ENCODE data around the gene WDR17.

Gene WDR17

GRCh38 chr4:176065435-176066291 is at the start of gene WDR17:
Gene WDR17 (plus strand): TSS chr4:176065841. CDS start chr4:176111581, 45,740 bp downstream.
- no peak for FAIRE-seq

- no peak for FAIRE-seq
Measured at GRCh38 chr4:176016601-176017000, 49.0 kb upstream of the WDR17 start.

- FAIRE-seq = no peak
Measured at GRCh38 chr4:176020481-176021085, 45.1 kb upstream of the WDR17 start.

GRCh38 chr4:176030391-176030790 is 35.2 kb upstream of the WDR17 start:
- FAIRE-seq = no peak

GRCh38 chr4:176031922-176032321 is 33.7 kb upstream of the WDR17 start:
- no peak for FAIRE-seq

GRCh38 chr4:176032454-176032853 is 33.2 kb upstream of the WDR17 start:
- peak; percentile 66 for FAIRE-seq

- FAIRE-seq = no peak
Measured at GRCh38 chr4:176034499-176034898, 31.1 kb upstream of the WDR17 start.

GRCh38 chr4:176034936-176035335 is 30.7 kb upstream of the WDR17 start:
- FAIRE-seq = no peak

- FAIRE-seq = no peak
Measured at GRCh38 chr4:176036585-176037205, 28.9 kb upstream of the WDR17 start.

- no peak for FAIRE-seq
Measured at GRCh38 chr4:176038789-176039188, 26.9 kb upstream of the WDR17 start.

GRCh38 chr4:176042195-176042594 is 23.4 kb upstream of the WDR17 start:
- no peak for FAIRE-seq

GRCh38 chr4:176043838-176044588 is 21.6 kb upstream of the WDR17 start:
- FAIRE-seq = no peak

- no peak for FAIRE-seq
Measured at GRCh38 chr4:176044589-176044951, 21.1 kb upstream of the WDR17 start.

- FAIRE-seq = no peak
Measured at GRCh38 chr4:176048631-176049030, 17.0 kb upstream of the WDR17 start.

- no peak for FAIRE-seq
Measured at GRCh38 chr4:176052744-176053143, 12.9 kb upstream of the WDR17 start.

GRCh38 chr4:176053785-176054184 is 11.9 kb upstream of the WDR17 start:
- no peak for FAIRE-seq

- FAIRE-seq = no peak
Measured at GRCh38 chr4:176054942-176055341, 10.7 kb upstream of the WDR17 start.

- no peak for FAIRE-seq
Measured at GRCh38 chr4:176063718-176064117, 1.9 kb upstream of the WDR17 start.

GRCh38 chr4:176064539-176064938 is 1.1 kb upstream of the WDR17 start:
- no peak for FAIRE-seq

- FAIRE-seq = peak; percentile 57
Measured at GRCh38 chr4:176066757-176067156, 1.1 kb downstream of the WDR17 start.

- no peak for FAIRE-seq
Measured at GRCh38 chr4:176077561-176077960, 11.9 kb downstream of the WDR17 start.

- no peak for FAIRE-seq
Measured at GRCh38 chr4:176084769-176085168, 19.1 kb downstream of the WDR17 start.

GRCh38 chr4:176090115-176090514 is 24.5 kb downstream of the WDR17 start:
- no peak for FAIRE-seq

Measured in colon (tissue), 2 donors.